Large intestine (tissue), 3 donors: ENCODE measurements around the gene NOL11. TPM values are rescaled to one million over a fixed set of nuclear protein-coding genes. Genes with fewer than 3 reads are reported as not detected.
"Not testable (repeated sequence)": the region's sequence is repeated elsewhere in the genome, so short reads cannot be mapped to it uniquely, and the experiment has no call there.

Source experiments
- DNase-seq, 2 donors: peaks; one replicate each; pipeline versions ENCODE4 v3.0.0 to v3.0.0-alpha.2; 2013
- H3K27ac ChIP-seq: one replicate; pipeline ENCODE4 v1.5.1; 2013; ENCODE audit warnings: low read length
- H3K27me3 ChIP-seq: 2 replicates; pipeline ENCODE4 v1.6.1; 2013; ENCODE audit warnings: low read length; ENCODE audit not compliant: control insufficient read depth, insufficient read depth
- H3K36me3 ChIP-seq: 2 replicates; pipeline ENCODE4 v1.6.1; 2013; ENCODE audit warnings: low read length; ENCODE audit not compliant: control insufficient read depth, insufficient read depth
- H3K4me1 ChIP-seq: one replicate; pipeline ENCODE4 v1.6.1; 2013; ENCODE audit warnings: low read length; ENCODE audit not compliant: control insufficient read depth, insufficient read depth
- H3K4me3 ChIP-seq: one replicate; pipeline ENCODE4 v1.5.1; 2013; ENCODE audit warnings: low read length
- H3K9me3 ChIP-seq: one replicate; pipeline ENCODE4 v1.6.1; 2013; ENCODE audit warnings: mild to moderate bottlenecking, low read depth, low read length, moderate library complexity; ENCODE audit not compliant: control insufficient read depth
- WGBS: methylation state at CpG from one replicate; pipeline ENCODE4 v1.1.5; 2013; ENCODE audit warnings: low lambda C conversion rate; ENCODE audit not compliant: insufficient coverage; 5-methylcytosine and 5-hydroxymethylcytosine counted together
- polyA plus RNA-seq: library from polyadenylated mRNA; unstranded; fragments of 120-200 nt; gene quantifications from one replicate; pipeline ENCODE4 v1.2.1, GENCODE V29; 2013

The NOL11 gene
- polyA plus RNA-seq, 1 donor: 44.7 TPM

DNA sequence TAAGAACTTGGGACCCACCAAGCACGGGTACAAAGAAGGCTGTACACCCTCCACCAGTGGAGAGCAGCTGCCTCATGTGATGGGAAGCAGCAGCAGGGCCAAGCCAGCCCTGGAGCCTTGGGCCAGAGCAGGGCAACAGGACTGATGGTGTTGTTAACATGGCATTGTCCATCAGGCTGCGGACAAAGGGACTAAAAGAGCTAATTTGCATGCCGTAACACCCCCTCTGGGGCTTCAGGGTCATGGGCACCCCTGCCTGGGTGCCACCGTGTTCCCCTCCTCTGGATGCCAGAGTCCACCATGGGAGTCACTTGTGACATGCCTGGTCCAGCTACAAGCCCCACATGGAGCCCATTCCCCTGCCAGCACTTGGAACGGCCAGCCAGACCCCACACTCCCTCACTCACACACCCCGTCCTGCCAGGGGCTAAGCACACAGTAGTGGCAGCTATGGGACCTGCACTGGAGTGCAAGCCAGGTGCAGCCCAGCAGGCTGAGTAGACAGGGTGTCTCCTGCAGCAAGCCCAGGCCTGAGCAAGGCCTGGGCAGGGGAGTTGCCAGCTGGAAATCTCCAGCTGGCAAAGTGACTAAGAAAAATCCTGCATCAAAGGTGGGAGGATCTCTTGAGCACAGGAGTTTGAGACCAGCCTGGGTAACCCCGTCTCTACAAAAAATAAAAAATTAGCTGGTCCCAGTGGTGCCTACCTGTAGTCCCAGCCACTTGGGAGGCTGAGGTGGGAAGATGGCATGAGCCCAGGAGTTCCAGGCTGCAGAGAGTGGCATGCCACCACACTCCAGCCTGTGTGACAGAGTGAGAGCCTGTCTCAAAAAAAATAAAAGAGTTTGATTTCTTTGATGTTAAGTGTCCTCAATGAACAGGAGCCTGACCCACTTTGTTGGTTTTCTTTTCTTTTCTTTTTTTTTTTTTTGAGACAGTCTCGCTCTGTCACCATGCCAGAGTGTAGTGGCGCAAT is 33.7 kb downstream of the NOL11 start:
- Histone ChIP-seq H3K36me3 (peaks cover 23% of the 10 kb centered on the region), H3K27ac (no peak overlapping the region), H3K4me1 (no peaks in the 10 kb centered on the region), H3K27me3 (no peaks in the 10 kb centered on the region), H3K4me3 (no peak overlapping the region), H3K9me3 (no peaks in the 10 kb centered on the region)
- no CpG with 5 or more reads among the region's 9 CpGs for WGBS
- DNase-seq: no peak

DNA sequence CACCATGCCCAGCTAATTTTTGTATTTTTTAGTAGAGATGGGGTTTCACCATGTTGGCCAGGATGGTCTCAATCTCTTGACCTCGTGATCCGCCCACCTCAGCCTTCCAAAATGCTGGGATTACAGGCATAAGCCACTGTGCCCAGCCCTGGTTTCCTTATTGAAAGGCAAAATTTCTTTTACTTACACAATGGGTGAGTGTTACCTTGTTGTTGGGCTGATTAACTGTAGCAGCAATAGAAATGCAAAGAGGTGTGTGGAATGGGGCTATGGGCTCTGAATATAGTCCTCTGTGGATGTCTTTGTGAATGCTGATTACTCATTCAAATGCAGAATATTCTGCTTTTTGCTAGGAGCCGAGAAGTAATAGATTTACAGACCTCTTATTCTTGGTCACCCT is 34.4 kb downstream of the NOL11 start:
- not testable (repeated sequence) for H3K27me3 ChIP-seq, H3K4me3 ChIP-seq, DNase-seq, H3K9me3 ChIP-seq, H3K4me1 ChIP-seq, H3K27ac ChIP-seq
- WGBS: no CpG with 5 or more reads among the region's 3 CpGs
- peaks cover 22% of the 10 kb centered on the region for H3K36me3 ChIP-seq

DNA sequence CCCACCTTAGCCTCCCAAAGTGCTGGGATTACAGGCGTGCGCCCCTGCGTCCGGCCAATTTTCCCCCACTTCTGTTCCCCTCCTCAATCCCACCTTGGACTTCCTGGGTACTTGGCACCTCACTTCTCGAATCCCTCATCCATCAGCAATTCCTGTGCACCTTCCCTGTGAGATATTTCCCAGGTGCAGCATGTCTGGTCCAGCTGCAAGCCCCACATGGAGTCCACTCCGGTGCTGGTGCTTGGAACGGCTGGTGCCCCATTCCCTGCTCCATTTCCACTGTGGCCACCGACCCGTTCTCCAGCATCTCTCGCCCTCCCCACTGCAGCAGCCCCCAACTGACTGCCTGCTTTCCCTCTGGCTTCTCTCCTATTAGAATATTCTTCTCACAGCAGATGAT is 35.3 kb downstream of the NOL11 start:
- no CpG with 5 or more reads among the region's 10 CpGs for WGBS
- Histone ChIP-seq H3K4me3 (no peak overlapping the region), H3K36me3 (peaks cover 18% of the 10 kb centered on the region), H3K27me3 (no peaks in the 10 kb centered on the region), H3K27ac (no peak overlapping the region), H3K9me3 (no peaks in the 10 kb centered on the region), H3K4me1 (no peaks in the 10 kb centered on the region)
- DNase-seq: no peak

- WGBS: 88% methylated on average over 4 of the region's 5 CpGs
- Histone ChIP-seq H3K27me3 (no peaks in the 10 kb centered on the region), H3K9me3 (no peaks in the 10 kb centered on the region), H3K4me3 (no peak overlapping the region), H3K27ac (no peak overlapping the region), H3K36me3 (peaks cover 14% of the 10 kb centered on the region), H3K4me1 (no peaks in the 10 kb centered on the region)
- DNase-seq: no peak
These were observed 36.3 kb downstream of the NOL11 start for GRCh38 chr17:67754001-67754400.

DNA sequence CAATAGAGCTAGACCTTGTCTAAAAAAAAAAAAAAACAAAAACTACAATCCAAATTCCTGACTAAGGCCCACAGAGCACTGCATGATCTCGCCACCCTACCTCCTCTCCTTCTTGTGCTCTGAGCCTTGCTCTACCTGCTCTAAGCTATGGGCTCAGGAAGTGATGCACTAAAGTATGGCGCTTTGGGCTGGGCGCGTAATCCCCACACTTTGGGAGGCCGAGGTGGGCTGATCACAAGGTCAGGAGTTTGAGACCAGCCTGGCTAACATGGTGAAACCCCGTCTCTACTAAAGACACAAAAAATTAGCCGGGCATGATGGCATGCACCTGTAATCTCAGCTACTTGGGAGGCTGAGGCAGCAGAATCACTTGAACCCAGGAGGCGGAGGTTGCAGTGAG is 37.0 kb downstream of the NOL11 start:
- 100% methylated on average over 1 of the region's 8 CpGs for WGBS
- H3K36me3 ChIP-seq: peaks cover 11% of the 10 kb centered on the region
- not testable (repeated sequence) for DNase-seq, H3K4me1 ChIP-seq, H3K27me3 ChIP-seq, H3K4me3 ChIP-seq, H3K27ac ChIP-seq, H3K9me3 ChIP-seq

DNA sequence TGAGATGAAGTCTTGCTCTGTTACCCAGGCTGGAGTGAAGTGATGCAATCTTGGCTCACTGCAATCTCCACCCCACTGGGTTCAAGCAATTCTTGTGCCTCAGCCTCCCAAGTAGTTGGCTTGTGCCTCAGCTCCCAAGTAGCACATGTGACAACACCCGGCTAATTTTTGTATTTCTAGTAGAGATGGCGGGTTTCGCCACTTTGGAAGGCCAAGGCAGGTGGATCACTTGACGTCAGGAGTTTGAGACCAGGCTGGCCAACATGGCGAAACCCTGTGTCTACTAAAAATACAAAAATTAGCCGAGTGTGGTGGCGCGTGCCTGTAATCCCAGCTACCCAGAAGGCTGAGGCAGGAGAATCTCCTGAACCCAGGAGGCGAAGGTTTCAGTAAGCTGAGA is 39.0 kb downstream of the NOL11 start:
- H3K4me1 ChIP-seq, DNase-seq, H3K27me3 ChIP-seq, H3K27ac ChIP-seq, H3K36me3 ChIP-seq, H3K9me3 ChIP-seq, H3K4me3 ChIP-seq: not testable (repeated sequence)
- WGBS: 100% methylated on average over 1 of the region's 9 CpGs

- Histone ChIP-seq H3K36me3 (no peaks in the 10 kb centered on the region), H3K27me3 (no peaks in the 10 kb centered on the region), H3K4me3 (no peak overlapping the region), H3K27ac (no peak overlapping the region), H3K9me3 (no peaks in the 10 kb centered on the region), H3K4me1 (no peaks in the 10 kb centered on the region)
- 67% methylated on average over 3 of the region's 11 CpGs for WGBS
- DNase-seq: no peak
These were observed 41.8 kb downstream of the NOL11 start for GRCh38 chr17:67759355-67760171.

- Histone ChIP-seq H3K9me3 (no peaks in the 10 kb centered on the region), H3K4me1 (no peaks in the 10 kb centered on the region), H3K27me3 (no peaks in the 10 kb centered on the region), H3K36me3 (no peaks in the 10 kb centered on the region), H3K27ac (no peak overlapping the region), H3K4me3 (no peak overlapping the region)
- DNase-seq: no peak
- WGBS: no CpG with 5 or more reads among the region's 2 CpGs
These were observed 47.9 kb downstream of the NOL11 start for GRCh38 chr17:67765623-67766022.

GRCh38 chr17:67769231-67769630 is 51.5 kb downstream of the NOL11 start:
- Histone ChIP-seq H3K27me3 (no peaks in the 10 kb centered on the region), H3K4me3 (no peak overlapping the region), H3K36me3 (no peaks in the 10 kb centered on the region), H3K4me1 (no peaks in the 10 kb centered on the region), H3K27ac (no peak overlapping the region), H3K9me3 (no peaks in the 10 kb centered on the region)
- no CpG with 5 or more reads among the region's 5 CpGs for WGBS
- DNase-seq: no peak

GRCh38 chr17:67770539-67770938 is 52.8 kb downstream of the NOL11 start:
- 83% methylated on average over 1 of the region's 3 CpGs for WGBS
- no peaks in the 10 kb centered on the region for H3K27me3 ChIP-seq
- H3K9me3 ChIP-seq: no peaks in the 10 kb centered on the region
- no peak for DNase-seq
- H3K36me3 ChIP-seq: no peaks in the 10 kb centered on the region
- no peak overlapping the region for H3K27ac ChIP-seq
- H3K4me1 ChIP-seq: no peaks in the 10 kb centered on the region
- H3K4me3 ChIP-seq: no peak overlapping the region
